HG03135 (cell line): Measurements from ENCODE around the gene MALAT1.

Experiments used
- ATAC-seq: cut with Tn5 transposase; IDR thresholded peaks from one replicate; pipeline ENCODE4 v1.9.1; 2021; ENCODE audit warnings: mild to moderate bottlenecking, moderate library complexity; ENCODE audit not compliant: unreplicated experiment

MALAT1 gene

GRCh38 chr11:65554842-65555430 lies 56.1 kb downstream of the MALAT1 start:
- ATAC-seq = no peak

- no peak for ATAC-seq
Measured at GRCh38 chr11:65555693-65556231, 56.9 kb downstream of the MALAT1 start.
